Liver (tissue), 3 donors: ENCODE measurements around the gene KIAA1755.

Experiments
- FOXA1 ChIP-seq: IDR thresholded peaks from 2 replicates; pipeline ENCODE4 v1.6.1; 2016; ENCODE audit warnings: antibody characterized with exemption
- HNF4A ChIP-seq, 2 donors: conservative IDR thresholded peaks; 2 replicates each; pipeline ENCODE4 v1.6.1; 2016; ENCODE audit warnings: antibody characterized with exemption in 2 of 2, mild to moderate bottlenecking in 2 of 2
- JUND ChIP-seq, 2 donors: IDR thresholded peaks; 2 replicates each; pipeline ENCODE4 v1.6.1; 2016; ENCODE audit warnings: antibody characterized with exemption in 2 of 2
- RXRA ChIP-seq, 2 donors: IDR thresholded peaks; 2 replicates each; pipeline ENCODE4 v1.6.1; 2017 to 2018; ENCODE audit warnings: antibody characterized with exemption in 2 of 2, mild to moderate bottlenecking in 1 of 2
- TAF1 ChIP-seq: conservative IDR thresholded peaks from 2 replicates; pipeline ENCODE4 v1.6.1; 2016; ENCODE audit warnings: antibody characterized with exemption, mild to moderate bottlenecking
- YY1 ChIP-seq: IDR thresholded peaks from 2 replicates; pipeline ENCODE4 v1.6.1; 2016; ENCODE audit warnings: antibody characterized with exemption, mild to moderate bottlenecking
- TF ChIP-seq, protein P1 (sequence below): fragments of 150-350 bp; IDR thresholded peaks from 2 replicates; pipeline ENCODE4 v1.5.1; 2017; ENCODE audit warnings: improper control_type of control experiment, low read depth, low read length; ENCODE audit not compliant: missing input control
- TF ChIP-seq, protein P2 (sequence below): IDR thresholded peaks from 2 replicates; pipeline ENCODE4 v1.6.1; 2016; ENCODE audit warnings: antibody characterized with exemption
- TF ChIP-seq, protein P3 (sequence below): IDR thresholded peaks from 2 replicates; pipeline ENCODE4 v1.6.1; 2016; ENCODE audit warnings: antibody characterized with exemption
- donor health status: healthy.
- donor health status: healthy.

GRCh38 chr20:38290829-38291814, 30.6 kb upstream of the KIAA1755 start:
- TF ChIP-seq, protein P1, sequence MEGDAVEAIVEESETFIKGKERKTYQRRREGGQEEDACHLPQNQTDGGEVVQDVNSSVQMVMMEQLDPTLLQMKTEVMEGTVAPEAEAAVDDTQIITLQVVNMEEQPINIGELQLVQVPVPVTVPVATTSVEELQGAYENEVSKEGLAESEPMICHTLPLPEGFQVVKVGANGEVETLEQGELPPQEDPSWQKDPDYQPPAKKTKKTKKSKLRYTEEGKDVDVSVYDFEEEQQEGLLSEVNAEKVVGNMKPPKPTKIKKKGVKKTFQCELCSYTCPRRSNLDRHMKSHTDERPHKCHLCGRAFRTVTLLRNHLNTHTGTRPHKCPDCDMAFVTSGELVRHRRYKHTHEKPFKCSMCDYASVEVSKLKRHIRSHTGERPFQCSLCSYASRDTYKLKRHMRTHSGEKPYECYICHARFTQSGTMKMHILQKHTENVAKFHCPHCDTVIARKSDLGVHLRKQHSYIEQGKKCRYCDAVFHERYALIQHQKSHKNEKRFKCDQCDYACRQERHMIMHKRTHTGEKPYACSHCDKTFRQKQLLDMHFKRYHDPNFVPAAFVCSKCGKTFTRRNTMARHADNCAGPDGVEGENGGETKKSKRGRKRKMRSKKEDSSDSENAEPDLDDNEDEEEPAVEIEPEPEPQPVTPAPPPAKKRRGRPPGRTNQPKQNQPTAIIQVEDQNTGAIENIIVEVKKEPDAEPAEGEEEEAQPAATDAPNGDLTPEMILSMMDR = peak; percentile 27
- peak; percentile 65 to 68 for TF ChIP-seq RXRA (IDR thresholded peaks at IDR 0.05)
- no peak for TF ChIP-seq FOXA1
- no peak for TF ChIP-seq JUND (IDR thresholded peaks at IDR 0.05)
- TF ChIP-seq, protein P2, sequence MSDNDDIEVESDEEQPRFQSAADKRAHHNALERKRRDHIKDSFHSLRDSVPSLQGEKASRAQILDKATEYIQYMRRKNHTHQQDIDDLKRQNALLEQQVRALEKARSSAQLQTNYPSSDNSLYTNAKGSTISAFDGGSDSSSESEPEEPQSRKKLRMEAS = no peak
- peak in 1 of 2 donors; percentile 30 for TF ChIP-seq HNF4A (conservative IDR thresholded peaks at IDR 0.05)
- TF ChIP-seq TAF1 = no peak
- TF ChIP-seq YY1 = peak; percentile 39
- TF ChIP-seq, protein P3, sequence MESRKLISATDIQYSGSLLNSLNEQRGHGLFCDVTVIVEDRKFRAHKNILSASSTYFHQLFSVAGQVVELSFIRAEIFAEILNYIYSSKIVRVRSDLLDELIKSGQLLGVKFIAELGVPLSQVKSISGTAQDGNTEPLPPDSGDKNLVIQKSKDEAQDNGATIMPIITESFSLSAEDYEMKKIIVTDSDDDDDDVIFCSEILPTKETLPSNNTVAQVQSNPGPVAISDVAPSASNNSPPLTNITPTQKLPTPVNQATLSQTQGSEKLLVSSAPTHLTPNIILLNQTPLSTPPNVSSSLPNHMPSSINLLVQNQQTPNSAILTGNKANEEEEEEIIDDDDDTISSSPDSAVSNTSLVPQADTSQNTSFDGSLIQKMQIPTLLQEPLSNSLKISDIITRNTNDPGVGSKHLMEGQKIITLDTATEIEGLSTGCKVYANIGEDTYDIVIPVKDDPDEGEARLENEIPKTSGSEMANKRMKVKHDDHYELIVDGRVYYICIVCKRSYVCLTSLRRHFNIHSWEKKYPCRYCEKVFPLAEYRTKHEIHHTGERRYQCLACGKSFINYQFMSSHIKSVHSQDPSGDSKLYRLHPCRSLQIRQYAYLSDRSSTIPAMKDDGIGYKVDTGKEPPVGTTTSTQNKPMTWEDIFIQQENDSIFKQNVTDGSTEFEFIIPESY = no peak
